Endodermal cell (in vitro differentiated cells): ENCODE results near the gene PLXNC1. TPM values are rescaled to one million over a fixed set of nuclear protein-coding genes. Genes with fewer than 3 reads are reported as not detected.

Experiments
- DNase-seq: peaks from one replicate; pipeline ENCODE4 v3.0.0-alpha.2; 2017
- H3K27ac ChIP-seq: 2 replicates; pipeline ENCODE4 v1.5.1; 2013; ENCODE audit warnings: mild to moderate bottlenecking, low read depth, low read length, moderate library complexity
- H3K27me3 ChIP-seq: 2 replicates; pipeline ENCODE4 v1.6.1; 2013; ENCODE audit warnings: mild to moderate bottlenecking, low read length, moderate library complexity; ENCODE audit not compliant: insufficient read depth, control insufficient read depth, poor library complexity, severe bottlenecking
- H3K36me3 ChIP-seq: 2 replicates; pipeline ENCODE4 v1.7.0; 2013; ENCODE audit warnings: mild to moderate bottlenecking, low read length, moderate library complexity; ENCODE audit not compliant: control insufficient read depth, insufficient read depth
- H3K4me1 ChIP-seq: one replicate; pipeline ENCODE4 v1.7.0; 2013; ENCODE audit warnings: low read length; ENCODE audit not compliant: control insufficient read depth, insufficient read depth
- H3K4me3 ChIP-seq: 2 replicates; pipeline ENCODE4 v1.5.1; 2013; ENCODE audit warnings: mild to moderate bottlenecking, low read length, moderate library complexity
- H3K9ac ChIP-seq: 2 replicates; pipeline ENCODE4 v1.6.1; 2013; ENCODE audit warnings: mild to moderate bottlenecking, low read length, moderate library complexity; ENCODE audit not compliant: poor library complexity, severe bottlenecking; ENCODE audit errors: extremely low read depth
- H3K9me3 ChIP-seq: 2 replicates; pipeline ENCODE4 v1.6.1; 2013; ENCODE audit warnings: mild to moderate bottlenecking, low read length, moderate library complexity; ENCODE audit not compliant: control insufficient read depth
- H3K27ac Mint-ChIP-seq: 2 replicates; pipeline ENCODE4 v1.8.0; 2020; ENCODE audit warnings: mixed read lengths
- H3K27me3 Mint-ChIP-seq: 2 replicates; pipeline ENCODE4 v1.8.0; 2021; ENCODE audit warnings: mild to moderate bottlenecking, mixed read lengths; ENCODE audit not compliant: insufficient read depth
- H3K36me3 Mint-ChIP-seq: 2 replicates; pipeline ENCODE4 v1.8.0; 2020; ENCODE audit warnings: low read depth, mixed read lengths
- H3K4me1 Mint-ChIP-seq: 2 replicates; pipeline ENCODE4 v1.8.0; 2020; ENCODE audit warnings: mixed read lengths
- H3K4me3 Mint-ChIP-seq: 2 replicates; pipeline ENCODE4 v1.8.0; 2020; ENCODE audit warnings: mild to moderate bottlenecking, moderate library complexity, mixed read lengths
- H3K9me3 Mint-ChIP-seq: 2 replicates; pipeline ENCODE4 v1.8.0; 2020; ENCODE audit warnings: mild to moderate bottlenecking, mixed read lengths
- WGBS, 2 experiments: methylation state at CpG; one replicate each; pipeline versions ENCODE4 v1.1.5 to v1.1.7; 2013; ENCODE audit warnings: missing lambda C conversion rate in 2 of 2, mixed read lengths in 1 of 2; ENCODE audit not compliant: insufficient coverage in 1 of 2, insufficient read length in 1 of 2; 5-methylcytosine and 5-hydroxymethylcytosine counted together
- total RNA-seq, 2 donors: library from RNA; stranded (reverse); fragmentation: NEBNext Ultra II Directional in 1 of 2; extraction: Animal tissue kit (Norgen Biotek cat#: 25700) in 1 of 2; gene quantifications; 2 replicates in 1 of 2; 3 replicates in 1 of 2; pipeline ENCODE4 v1.2.1, GENCODE V29; 2021
- TF ChIP-seq, protein P1 (sequence below): fragments of 200-600 bp; sonication (generic); conservative IDR thresholded peaks from 2 replicates; pipeline ENCODE4 v1.5.0; 2021; ENCODE audit warnings: antibody characterized with exemption, mild to moderate bottlenecking

Gene PLXNC1
- total RNA-seq, 2 donors from 2014 or later: 1.6 to 1.9 TPM

DNA sequence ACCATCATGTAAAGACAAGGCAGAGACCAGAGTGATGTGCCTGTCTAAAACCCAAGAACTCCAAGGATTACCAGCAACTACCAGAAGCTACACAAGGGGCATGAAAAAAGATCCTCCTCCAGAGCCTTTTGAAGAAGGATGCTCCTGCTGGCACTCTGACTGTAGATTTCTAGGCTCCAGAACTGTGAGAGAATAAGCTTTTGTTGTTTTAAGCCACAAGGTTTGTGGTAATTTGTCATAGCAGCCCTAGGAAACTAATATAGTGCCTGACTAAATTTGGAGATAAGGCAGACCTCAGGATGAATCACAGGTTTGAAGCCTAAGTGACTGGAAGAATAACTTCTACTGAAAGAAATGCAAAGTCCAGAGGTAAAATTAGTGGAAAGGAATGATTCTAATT lies 178.3 kb downstream of the PLXNC1 start:
- peaks cover 4% of the 10 kb centered on the region for H3K9me3 ChIP-seq
- no peaks in the 10 kb centered on the region for H3K27me3 ChIP-seq
- no peaks in the 10 kb centered on the region for H3K4me1 Mint-ChIP-seq
- no peak overlapping the region for H3K27ac ChIP-seq
- no peak overlapping the region for H3K9ac ChIP-seq
- H3K36me3 Mint-ChIP-seq: peaks cover 56% of the 10 kb centered on the region
- no peak overlapping the region for H3K27ac Mint-ChIP-seq
- TF ChIP-seq, protein P1, sequence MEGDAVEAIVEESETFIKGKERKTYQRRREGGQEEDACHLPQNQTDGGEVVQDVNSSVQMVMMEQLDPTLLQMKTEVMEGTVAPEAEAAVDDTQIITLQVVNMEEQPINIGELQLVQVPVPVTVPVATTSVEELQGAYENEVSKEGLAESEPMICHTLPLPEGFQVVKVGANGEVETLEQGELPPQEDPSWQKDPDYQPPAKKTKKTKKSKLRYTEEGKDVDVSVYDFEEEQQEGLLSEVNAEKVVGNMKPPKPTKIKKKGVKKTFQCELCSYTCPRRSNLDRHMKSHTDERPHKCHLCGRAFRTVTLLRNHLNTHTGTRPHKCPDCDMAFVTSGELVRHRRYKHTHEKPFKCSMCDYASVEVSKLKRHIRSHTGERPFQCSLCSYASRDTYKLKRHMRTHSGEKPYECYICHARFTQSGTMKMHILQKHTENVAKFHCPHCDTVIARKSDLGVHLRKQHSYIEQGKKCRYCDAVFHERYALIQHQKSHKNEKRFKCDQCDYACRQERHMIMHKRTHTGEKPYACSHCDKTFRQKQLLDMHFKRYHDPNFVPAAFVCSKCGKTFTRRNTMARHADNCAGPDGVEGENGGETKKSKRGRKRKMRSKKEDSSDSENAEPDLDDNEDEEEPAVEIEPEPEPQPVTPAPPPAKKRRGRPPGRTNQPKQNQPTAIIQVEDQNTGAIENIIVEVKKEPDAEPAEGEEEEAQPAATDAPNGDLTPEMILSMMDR: no peak
- no peak overlapping the region for H3K4me3 Mint-ChIP-seq
- H3K4me3 ChIP-seq: no peak overlapping the region
- DNase-seq: no peak
- peaks cover 50% of the 10 kb centered on the region for H3K36me3 ChIP-seq
- H3K27me3 Mint-ChIP-seq: no peaks in the 10 kb centered on the region
- H3K4me1 ChIP-seq: no peaks in the 10 kb centered on the region
- H3K9me3 Mint-ChIP-seq: peaks cover under 1% of the 10 kb centered on the region

DNA sequence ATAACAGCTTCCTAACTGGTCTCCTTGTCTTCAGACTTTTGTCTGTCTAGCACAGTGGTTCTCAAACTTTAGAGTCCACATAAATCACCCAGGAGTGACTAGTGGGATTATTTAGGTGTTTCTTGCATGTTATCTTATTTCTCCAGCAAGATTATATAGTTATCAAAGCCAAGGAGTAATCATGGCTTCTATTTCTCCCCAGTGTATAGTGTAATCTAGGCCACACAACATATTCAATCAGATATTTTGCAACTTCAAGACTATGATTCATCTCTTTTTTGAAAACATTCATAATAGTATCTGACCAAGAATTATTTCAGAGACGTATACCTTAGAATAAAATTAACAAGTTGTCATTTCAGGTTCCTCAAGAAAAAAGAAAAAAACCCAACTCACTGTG lies 179.4 kb downstream of the PLXNC1 start:
- WGBS, 2 experiments: 80% methylated on average over 1 of the region's 1 CpG; no CpG with 5 or more reads in 1 of the 2 experiments
- Mint-ChIP-seq H3K36me3 (peaks cover 47% of the 10 kb centered on the region), H3K27ac (no peak overlapping the region), H3K4me3 (no peak overlapping the region), H3K4me1 (no peaks in the 10 kb centered on the region), H3K27me3 (no peaks in the 10 kb centered on the region), H3K9me3 (no peaks in the 10 kb centered on the region)
- Histone ChIP-seq H3K4me1 (no peaks in the 10 kb centered on the region), H3K9ac (no peak overlapping the region), H3K36me3 (peaks cover 41% of the 10 kb centered on the region), H3K27me3 (no peaks in the 10 kb centered on the region), H3K27ac (no peak overlapping the region), H3K9me3 (no peaks in the 10 kb centered on the region), H3K4me3 (no peak overlapping the region)
- TF ChIP-seq, protein P1: no peak
- no peak for DNase-seq

DNA sequence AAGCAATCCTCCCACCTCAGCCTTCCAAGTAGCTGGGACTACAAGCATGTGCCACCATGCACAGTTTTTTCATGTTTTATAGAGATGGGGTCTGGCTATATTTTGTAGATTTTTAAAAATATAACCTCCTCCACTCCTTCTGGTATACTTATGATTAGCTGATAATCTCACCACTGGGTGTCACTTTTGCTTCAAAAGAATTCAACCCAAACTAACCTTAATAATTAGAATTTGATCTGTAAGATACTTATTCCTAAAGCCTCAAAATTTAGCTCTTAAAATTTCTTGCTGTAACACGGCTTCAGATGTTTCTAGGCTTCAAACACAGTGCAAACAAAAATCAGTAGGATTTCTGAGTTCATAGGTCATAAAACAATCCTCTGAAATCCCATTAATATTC lies 181.0 kb downstream of the PLXNC1 start:
- H3K4me1 Mint-ChIP-seq: peaks cover 8% of the 10 kb centered on the region
- no peak overlapping the region for H3K27ac Mint-ChIP-seq
- no peak overlapping the region for H3K27ac ChIP-seq
- no peak overlapping the region for H3K4me3 Mint-ChIP-seq
- H3K27me3 ChIP-seq: no peaks in the 10 kb centered on the region
- H3K27me3 Mint-ChIP-seq: no peaks in the 10 kb centered on the region
- no peak overlapping the region for H3K4me3 ChIP-seq
- H3K4me1 ChIP-seq: no peaks in the 10 kb centered on the region
- H3K36me3 ChIP-seq: peaks cover 29% of the 10 kb centered on the region
- TF ChIP-seq, protein P1: peak; percentile 12
- H3K36me3 Mint-ChIP-seq: peaks cover 36% of the 10 kb centered on the region
- 84% methylated on average over 1 of the region's 1 CpG; no CpG with 5 or more reads in 1 of the 2 experiments for WGBS, 2 experiments
- no peak overlapping the region for H3K9ac ChIP-seq
- no peaks in the 10 kb centered on the region for H3K9me3 Mint-ChIP-seq
- no peak for DNase-seq
- no peaks in the 10 kb centered on the region for H3K9me3 ChIP-seq
